Uterus (tissue), 2 donors: ENCODE data around the gene AP1B1.

ENCODE experiments used
- POLR2A ChIP-seq, 2 donors: fragments of 450-650 bp; IDR thresholded peaks; one replicate each; pipeline ENCODE4 v1.6.1; 2016; ENCODE audit warnings: antibody characterized with exemption in 2 of 2, mild to moderate bottlenecking in 1 of 2, moderate library complexity in 1 of 2
- TF ChIP-seq, protein P1 (sequence below), 4 experiments: fragments of 200-600 bp in 2 of 4; fragments of 450-650 bp in 2 of 4; sonication (generic) in 2 of 4; IDR thresholded peaks; one replicate each; pipeline ENCODE4 v1.5.1; 2016 to 2019; ENCODE audit warnings: antibody characterized with exemption in 4 of 4, mild to moderate bottlenecking in 2 of 4, moderate library complexity in 1 of 4

GRCh38 chr22:29277927-29278326 lies 110.4 kb downstream of the AP1B1 start:
- no peak for TF ChIP-seq POLR2A (IDR thresholded peaks at IDR 0.05)
- TF ChIP-seq, protein P1, sequence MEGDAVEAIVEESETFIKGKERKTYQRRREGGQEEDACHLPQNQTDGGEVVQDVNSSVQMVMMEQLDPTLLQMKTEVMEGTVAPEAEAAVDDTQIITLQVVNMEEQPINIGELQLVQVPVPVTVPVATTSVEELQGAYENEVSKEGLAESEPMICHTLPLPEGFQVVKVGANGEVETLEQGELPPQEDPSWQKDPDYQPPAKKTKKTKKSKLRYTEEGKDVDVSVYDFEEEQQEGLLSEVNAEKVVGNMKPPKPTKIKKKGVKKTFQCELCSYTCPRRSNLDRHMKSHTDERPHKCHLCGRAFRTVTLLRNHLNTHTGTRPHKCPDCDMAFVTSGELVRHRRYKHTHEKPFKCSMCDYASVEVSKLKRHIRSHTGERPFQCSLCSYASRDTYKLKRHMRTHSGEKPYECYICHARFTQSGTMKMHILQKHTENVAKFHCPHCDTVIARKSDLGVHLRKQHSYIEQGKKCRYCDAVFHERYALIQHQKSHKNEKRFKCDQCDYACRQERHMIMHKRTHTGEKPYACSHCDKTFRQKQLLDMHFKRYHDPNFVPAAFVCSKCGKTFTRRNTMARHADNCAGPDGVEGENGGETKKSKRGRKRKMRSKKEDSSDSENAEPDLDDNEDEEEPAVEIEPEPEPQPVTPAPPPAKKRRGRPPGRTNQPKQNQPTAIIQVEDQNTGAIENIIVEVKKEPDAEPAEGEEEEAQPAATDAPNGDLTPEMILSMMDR (IDR thresholded peaks at IDR 0.05) = no peak
